ENCODE measurements around the gene ASXL1.

DNA sequence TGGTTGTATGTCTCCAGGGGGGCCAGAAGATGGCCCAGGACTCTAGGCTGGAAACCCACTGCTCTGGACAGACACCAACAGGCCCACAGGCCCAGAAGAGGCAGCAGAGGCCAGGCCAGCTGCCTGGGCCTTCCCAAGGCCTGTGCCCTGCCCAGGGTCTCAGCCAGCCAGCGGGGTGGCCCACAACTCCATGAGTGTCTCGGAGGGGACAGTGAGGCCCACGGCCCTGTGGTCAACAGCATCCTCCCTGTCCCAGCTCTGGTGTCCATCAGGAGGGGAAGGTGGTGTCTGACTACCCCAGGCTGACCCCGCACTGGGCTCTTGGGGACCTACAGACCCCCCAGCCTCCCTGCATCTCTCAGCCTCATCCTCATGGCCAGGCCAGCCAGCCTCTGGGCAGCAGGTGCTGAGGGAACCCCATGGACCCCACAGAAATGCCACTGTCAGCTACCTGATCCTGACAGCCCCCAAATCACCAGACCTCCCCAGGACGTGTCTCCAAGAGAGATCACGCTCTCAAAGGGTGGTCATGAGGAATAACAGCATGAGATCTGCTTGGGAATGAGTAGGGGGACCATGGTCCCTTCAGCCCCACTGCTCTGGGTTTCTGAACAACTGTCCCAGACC, 114.6 kb downstream of the ASXL1 start:
- TF ChIP-seq ZFP3 (CRISPR knock-in tag; IDR thresholded peaks at IDR 0.05) (no peak), ZNF8 (CRISPR knock-in tag; IDR thresholded peaks at IDR 0.05) (no peak), CSDC2 (CRISPR knock-in tag; IDR thresholded peaks at IDR 0.05) (no peak), RARB (CRISPR knock-in tag; IDR thresholded peaks at IDR 0.05) (no peak), OSR1 (CRISPR knock-in tag; IDR thresholded peaks at IDR 0.05) (no peak), ZFP30 (CRISPR knock-in tag; IDR thresholded peaks at IDR 0.05) (no peak)
- TF ChIP-seq, protein P1, sequence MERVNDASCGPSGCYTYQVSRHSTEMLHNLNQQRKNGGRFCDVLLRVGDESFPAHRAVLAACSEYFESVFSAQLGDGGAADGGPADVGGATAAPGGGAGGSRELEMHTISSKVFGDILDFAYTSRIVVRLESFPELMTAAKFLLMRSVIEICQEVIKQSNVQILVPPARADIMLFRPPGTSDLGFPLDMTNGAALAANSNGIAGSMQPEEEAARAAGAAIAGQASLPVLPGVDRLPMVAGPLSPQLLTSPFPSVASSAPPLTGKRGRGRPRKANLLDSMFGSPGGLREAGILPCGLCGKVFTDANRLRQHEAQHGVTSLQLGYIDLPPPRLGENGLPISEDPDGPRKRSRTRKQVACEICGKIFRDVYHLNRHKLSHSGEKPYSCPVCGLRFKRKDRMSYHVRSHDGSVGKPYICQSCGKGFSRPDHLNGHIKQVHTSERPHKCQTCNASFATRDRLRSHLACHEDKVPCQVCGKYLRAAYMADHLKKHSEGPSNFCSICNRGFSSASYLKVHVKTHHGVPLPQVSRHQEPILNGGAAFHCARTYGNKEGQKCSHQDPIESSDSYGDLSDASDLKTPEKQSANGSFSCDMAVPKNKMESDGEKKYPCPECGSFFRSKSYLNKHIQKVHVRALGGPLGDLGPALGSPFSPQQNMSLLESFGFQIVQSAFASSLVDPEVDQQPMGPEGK (CRISPR knock-in tag; IDR thresholded peaks at IDR 0.05; ENCODE audit: borderline replicate concordance) = no peak
- TF ChIP-seq, protein P2, sequence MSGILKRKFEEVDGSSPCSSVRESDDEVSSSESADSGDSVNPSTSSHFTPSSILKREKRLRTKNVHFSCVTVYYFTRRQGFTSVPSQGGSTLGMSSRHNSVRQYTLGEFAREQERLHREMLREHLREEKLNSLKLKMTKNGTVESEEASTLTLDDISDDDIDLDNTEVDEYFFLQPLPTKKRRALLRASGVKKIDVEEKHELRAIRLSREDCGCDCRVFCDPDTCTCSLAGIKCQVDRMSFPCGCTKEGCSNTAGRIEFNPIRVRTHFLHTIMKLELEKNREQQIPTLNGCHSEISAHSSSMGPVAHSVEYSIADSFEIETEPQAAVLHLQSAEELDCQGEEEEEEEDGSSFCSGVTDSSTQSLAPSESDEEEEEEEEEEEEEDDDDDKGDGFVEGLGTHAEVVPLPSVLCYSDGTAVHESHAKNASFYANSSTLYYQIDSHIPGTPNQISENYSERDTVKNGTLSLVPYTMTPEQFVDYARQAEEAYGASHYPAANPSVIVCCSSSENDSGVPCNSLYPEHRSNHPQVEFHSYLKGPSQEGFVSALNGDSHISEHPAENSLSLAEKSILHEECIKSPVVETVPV (CRISPR knock-in tag; IDR thresholded peaks at IDR 0.05) = no peak
- TF ChIP-seq, protein P3, sequence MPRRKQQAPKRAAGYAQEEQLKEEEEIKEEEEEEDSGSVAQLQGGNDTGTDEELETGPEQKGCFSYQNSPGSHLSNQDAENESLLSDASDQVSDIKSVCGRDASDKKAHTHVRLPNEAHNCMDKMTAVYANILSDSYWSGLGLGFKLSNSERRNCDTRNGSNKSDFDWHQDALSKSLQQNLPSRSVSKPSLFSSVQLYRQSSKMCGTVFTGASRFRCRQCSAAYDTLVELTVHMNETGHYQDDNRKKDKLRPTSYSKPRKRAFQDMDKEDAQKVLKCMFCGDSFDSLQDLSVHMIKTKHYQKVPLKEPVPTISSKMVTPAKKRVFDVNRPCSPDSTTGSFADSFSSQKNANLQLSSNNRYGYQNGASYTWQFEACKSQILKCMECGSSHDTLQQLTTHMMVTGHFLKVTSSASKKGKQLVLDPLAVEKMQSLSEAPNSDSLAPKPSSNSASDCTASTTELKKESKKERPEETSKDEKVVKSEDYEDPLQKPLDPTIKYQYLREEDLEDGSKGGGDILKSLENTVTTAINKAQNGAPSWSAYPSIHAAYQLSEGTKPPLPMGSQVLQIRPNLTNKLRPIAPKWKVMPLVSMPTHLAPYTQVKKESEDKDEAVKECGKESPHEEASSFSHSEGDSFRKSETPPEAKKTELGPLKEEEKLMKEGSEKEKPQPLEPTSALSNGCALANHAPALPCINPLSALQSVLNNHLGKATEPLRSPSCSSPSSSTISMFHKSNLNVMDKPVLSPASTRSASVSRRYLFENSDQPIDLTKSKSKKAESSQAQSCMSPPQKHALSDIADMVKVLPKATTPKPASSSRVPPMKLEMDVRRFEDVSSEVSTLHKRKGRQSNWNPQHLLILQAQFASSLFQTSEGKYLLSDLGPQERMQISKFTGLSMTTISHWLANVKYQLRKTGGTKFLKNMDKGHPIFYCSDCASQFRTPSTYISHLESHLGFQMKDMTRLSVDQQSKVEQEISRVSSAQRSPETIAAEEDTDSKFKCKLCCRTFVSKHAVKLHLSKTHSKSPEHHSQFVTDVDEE (CRISPR knock-in tag; IDR thresholded peaks at IDR 0.05) = no peak
